Measurements from ENCODE around the gene SLC27A4.

DNA sequence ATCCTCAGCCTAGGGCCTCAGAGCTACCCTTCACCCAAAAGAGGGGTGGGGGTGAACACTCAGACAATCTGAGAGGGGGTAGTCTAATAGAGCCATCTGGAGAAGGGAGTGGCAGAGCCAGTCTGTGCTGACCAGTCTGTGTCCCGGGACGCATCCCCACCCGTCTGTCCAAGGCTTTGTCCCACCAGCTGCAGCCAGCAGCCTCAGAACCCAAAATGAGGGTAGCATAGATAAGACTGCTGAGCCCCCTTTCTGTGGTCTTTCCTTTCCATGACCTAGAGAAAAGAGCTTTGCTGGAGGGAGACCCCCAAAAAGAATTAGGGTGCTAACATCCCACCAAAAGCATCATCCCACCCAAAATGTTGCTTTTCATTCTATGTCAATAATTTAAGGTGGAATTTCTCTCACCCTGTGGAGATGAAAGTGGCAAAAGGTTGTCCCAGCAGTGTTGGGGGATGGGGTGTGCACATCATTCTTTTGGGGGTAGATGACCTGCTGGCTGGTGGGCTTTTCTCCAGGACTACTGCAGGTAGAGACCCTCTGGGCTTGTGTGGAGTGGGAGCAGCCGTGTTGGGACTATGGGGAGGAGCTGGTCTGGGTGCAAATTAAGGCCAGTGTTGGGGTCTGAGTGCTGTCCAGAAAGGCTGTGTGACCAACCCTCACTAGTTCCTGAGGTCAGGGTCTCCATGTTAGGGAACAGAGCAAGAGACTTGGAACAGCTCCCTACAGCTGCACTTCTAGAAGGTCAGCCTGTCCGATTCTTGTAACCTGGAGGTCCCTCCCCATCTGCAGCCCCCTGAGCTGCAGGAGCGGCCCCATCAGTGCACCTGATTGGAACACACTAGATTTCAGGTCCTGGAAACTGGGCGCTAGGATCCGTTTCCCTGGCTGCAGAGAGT lies 50.7 kb downstream of the SLC27A4 start:
- TF ChIP-seq, protein P1, sequence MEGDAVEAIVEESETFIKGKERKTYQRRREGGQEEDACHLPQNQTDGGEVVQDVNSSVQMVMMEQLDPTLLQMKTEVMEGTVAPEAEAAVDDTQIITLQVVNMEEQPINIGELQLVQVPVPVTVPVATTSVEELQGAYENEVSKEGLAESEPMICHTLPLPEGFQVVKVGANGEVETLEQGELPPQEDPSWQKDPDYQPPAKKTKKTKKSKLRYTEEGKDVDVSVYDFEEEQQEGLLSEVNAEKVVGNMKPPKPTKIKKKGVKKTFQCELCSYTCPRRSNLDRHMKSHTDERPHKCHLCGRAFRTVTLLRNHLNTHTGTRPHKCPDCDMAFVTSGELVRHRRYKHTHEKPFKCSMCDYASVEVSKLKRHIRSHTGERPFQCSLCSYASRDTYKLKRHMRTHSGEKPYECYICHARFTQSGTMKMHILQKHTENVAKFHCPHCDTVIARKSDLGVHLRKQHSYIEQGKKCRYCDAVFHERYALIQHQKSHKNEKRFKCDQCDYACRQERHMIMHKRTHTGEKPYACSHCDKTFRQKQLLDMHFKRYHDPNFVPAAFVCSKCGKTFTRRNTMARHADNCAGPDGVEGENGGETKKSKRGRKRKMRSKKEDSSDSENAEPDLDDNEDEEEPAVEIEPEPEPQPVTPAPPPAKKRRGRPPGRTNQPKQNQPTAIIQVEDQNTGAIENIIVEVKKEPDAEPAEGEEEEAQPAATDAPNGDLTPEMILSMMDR (tag by site-specific recombination; IDR thresholded peaks at IDR 0.05): no peak
- no peak for TF ChIP-seq ZNF311 (tag by site-specific recombination; IDR thresholded peaks at IDR 0.05; ENCODE audit: borderline replicate concordance)

Data from HEK293 (cell line).